ENCODE results near the gene MAG. TPM values are rescaled to one million over a fixed set of nuclear protein-coding genes. Genes with fewer than 3 reads are reported as not detected.

MAG gene
- total RNA-seq, 1 donor from 2014 or later = not detected

DNA sequence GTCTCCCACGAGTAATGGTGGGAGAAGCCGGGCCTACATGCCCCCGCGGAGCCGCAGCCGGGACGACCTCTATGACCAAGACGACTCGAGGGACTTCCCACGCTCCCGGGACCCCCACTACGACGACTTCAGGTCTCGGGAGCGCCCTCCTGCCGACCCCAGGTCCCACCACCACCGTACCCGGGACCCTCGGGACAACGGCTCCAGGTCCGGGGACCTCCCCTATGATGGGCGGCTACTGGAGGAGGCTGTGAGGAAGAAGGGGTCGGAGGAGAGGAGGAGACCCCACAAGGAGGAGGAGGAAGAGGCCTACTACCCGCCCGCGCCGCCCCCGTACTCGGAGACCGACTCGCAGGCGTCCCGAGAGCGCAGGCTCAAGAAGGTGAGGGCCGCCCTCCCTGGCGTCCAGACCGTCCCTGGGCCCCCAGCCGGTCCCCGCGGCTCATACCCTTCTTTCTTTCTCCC, 24.6 kb upstream of the MAG start:
- Histone ChIP-seq H3K9me3 (replicated peaks) (no peaks in the 10 kb centered on the region), H3K4me1 (peaks cover 57% of the 10 kb centered on the region), H3K27me3 (ENCODE audit: low read depth) (no peaks in the 10 kb centered on the region), H3K36me3 (peaks cover 22% of the 10 kb centered on the region), H3K4me3 (peak overlapping the region; percentile 95), H3K27ac (replicated peaks) (peak overlapping the region; percentile 99)
- peak; percentile 66 for DNase-seq
- TF ChIP-seq, protein P1, sequence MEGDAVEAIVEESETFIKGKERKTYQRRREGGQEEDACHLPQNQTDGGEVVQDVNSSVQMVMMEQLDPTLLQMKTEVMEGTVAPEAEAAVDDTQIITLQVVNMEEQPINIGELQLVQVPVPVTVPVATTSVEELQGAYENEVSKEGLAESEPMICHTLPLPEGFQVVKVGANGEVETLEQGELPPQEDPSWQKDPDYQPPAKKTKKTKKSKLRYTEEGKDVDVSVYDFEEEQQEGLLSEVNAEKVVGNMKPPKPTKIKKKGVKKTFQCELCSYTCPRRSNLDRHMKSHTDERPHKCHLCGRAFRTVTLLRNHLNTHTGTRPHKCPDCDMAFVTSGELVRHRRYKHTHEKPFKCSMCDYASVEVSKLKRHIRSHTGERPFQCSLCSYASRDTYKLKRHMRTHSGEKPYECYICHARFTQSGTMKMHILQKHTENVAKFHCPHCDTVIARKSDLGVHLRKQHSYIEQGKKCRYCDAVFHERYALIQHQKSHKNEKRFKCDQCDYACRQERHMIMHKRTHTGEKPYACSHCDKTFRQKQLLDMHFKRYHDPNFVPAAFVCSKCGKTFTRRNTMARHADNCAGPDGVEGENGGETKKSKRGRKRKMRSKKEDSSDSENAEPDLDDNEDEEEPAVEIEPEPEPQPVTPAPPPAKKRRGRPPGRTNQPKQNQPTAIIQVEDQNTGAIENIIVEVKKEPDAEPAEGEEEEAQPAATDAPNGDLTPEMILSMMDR (IDR thresholded peaks at IDR 0.05; ENCODE audit: borderline replicate concordance) = no peak
- intact Hi-C loops (cut with micrococcal nuclease) = no loop called here

- Histone ChIP-seq H3K27me3 (ENCODE audit: low read depth) (no peaks in the 10 kb centered on the region), H3K4me1 (peaks cover 60% of the 10 kb centered on the region), H3K9me3 (replicated peaks) (no peaks in the 10 kb centered on the region), H3K4me3 (peak overlapping the region; percentile 95), H3K36me3 (peaks cover 24% of the 10 kb centered on the region), H3K27ac (replicated peaks) (peak overlapping the region; percentile 99)
- TF ChIP-seq, protein P1 (IDR thresholded peaks at IDR 0.05; ENCODE audit: borderline replicate concordance) = no peak
- intact Hi-C loops (cut with micrococcal nuclease) = no loop called here
- DNase-seq = peak; percentile 83
Observed at GRCh38 chr19:35267818-35268535, 24.0 kb upstream of the MAG start.

GRCh38 chr19:35268536-35269437, 23.2 kb upstream of the MAG start, which contains the start of gene USF2:
Gene USF2, plus strand, starts transcription at chr19:35268962. Its CDS starts 140 bp downstream, at chr19:35269102.
- Histone ChIP-seq H3K27ac (replicated peaks) (peak within 1 kb of the TSS; percentile 99), H3K36me3 (peaks cover 32% of the 10 kb centered on the region), H3K4me1 (peaks cover 59% of the 10 kb centered on the region), H3K4me3 (peak within 1 kb of the TSS; percentile 95), H3K27me3 (ENCODE audit: low read depth) (no peaks in the 10 kb centered on the region), H3K9me3 (replicated peaks) (no peaks in the 10 kb centered on the region)
- TF ChIP-seq, protein P1 (IDR thresholded peaks at IDR 0.05; ENCODE audit: borderline replicate concordance) = no peak
- DNase-seq = peak; percentile 78
- intact Hi-C loops (cut with micrococcal nuclease) = no loop called here

- intact Hi-C loops (cut with micrococcal nuclease) = no loop called here
- TF ChIP-seq, protein P1 (IDR thresholded peaks at IDR 0.05; ENCODE audit: borderline replicate concordance) = peak; percentile 88
Observed at GRCh38 chr19:35269438-35270117, 22.4 kb upstream of the MAG start.

GRCh38 chr19:35270381-35270811, 21.6 kb upstream of the MAG start:
- DNase-seq = no peak
- H3K4me1 ChIP-seq = peaks cover 43% of the 10 kb centered on the region
- intact Hi-C loops (cut with micrococcal nuclease) = no loop called here
- no peaks in the 10 kb centered on the region for H3K27me3 ChIP-seq (ENCODE audit: low read depth)
- H3K27ac ChIP-seq (replicated peaks) = no peak overlapping the region
- peak overlapping the region; percentile 95 for H3K4me3 ChIP-seq
- TF ChIP-seq, protein P1 (IDR thresholded peaks at IDR 0.05; ENCODE audit: borderline replicate concordance) = no peak
- H3K9me3 ChIP-seq (replicated peaks) = no peaks in the 10 kb centered on the region
- peaks cover 41% of the 10 kb centered on the region for H3K36me3 ChIP-seq

More at GRCh38 chr19:35269438-35270117, 22.4 kb upstream of the MAG start:
- peaks cover 40% of the 10 kb centered on the region for H3K36me3 ChIP-seq
- H3K4me3 ChIP-seq = peak overlapping the region; percentile 95
- peaks cover 51% of the 10 kb centered on the region for H3K4me1 ChIP-seq
- DNase-seq = peak; percentile 88
- no peaks in the 10 kb centered on the region for H3K9me3 ChIP-seq (replicated peaks)
- H3K27ac ChIP-seq (replicated peaks) = peak overlapping the region; percentile 99
- no peaks in the 10 kb centered on the region for H3K27me3 ChIP-seq (ENCODE audit: low read depth)

Data from left ventricle myocardium inferior (tissue), 1 donor.